Smooth muscle cell (in vitro differentiated cells): ENCODE results near the gene TRMO. TPM values are rescaled to one million over a fixed set of nuclear protein-coding genes. Genes with fewer than 3 reads are reported as not detected.

Experiments
- DNase-seq: peaks from one replicate; lab custom pipeline; 2025; ENCODE audit not compliant: unreplicated experiment; lab: John Stamatoyannopoulos, UW
- H2AFZ ChIP-seq: fragments of 200-600 bp; sonication (generic); 2 replicates; pipeline ENCODE4 v1.6.0; 2016; ENCODE audit warnings: antibody characterized with exemption, low read depth, mild to moderate bottlenecking
- H3F3A ChIP-seq: fragments of 200-600 bp; sonication (generic); 2 replicates; pipeline ENCODE4 v1.6.0; 2017; ENCODE audit warnings: antibody characterized with exemption, low read depth
- H3K27ac ChIP-seq: fragments of 200-600 bp; sonication (generic); 2 replicates; pipeline ENCODE4 v1.5.1; 2016; ENCODE audit warnings: low read depth, mild to moderate bottlenecking
- H3K27me3 ChIP-seq: fragments of 200-600 bp; sonication (generic); 2 replicates; pipeline ENCODE4 v1.6.1; 2016; ENCODE audit warnings: low read depth, mild to moderate bottlenecking
- H3K36me3 ChIP-seq: fragments of 200-600 bp; sonication (generic); 2 replicates; pipeline ENCODE4 v1.5.1; 2016; ENCODE audit warnings: low read depth
- H3K4me1 ChIP-seq: fragments of 200-600 bp; sonication (generic); 2 replicates; pipeline ENCODE4 v1.5.1; 2016; ENCODE audit warnings: low read depth
- H3K4me2 ChIP-seq: fragments of 200-600 bp; sonication (generic); 2 replicates; pipeline ENCODE4 v1.6.0; 2016; ENCODE audit warnings: mild to moderate bottlenecking
- H3K4me3 ChIP-seq: fragments of 200-600 bp; sonication (generic); 2 replicates; pipeline ENCODE4 v1.5.1; 2016; ENCODE audit warnings: mild to moderate bottlenecking
- H3K79me2 ChIP-seq: fragments of 200-600 bp; sonication (generic); 2 replicates; pipeline ENCODE4 v1.6.0; 2016; ENCODE audit warnings: low read depth, mild to moderate bottlenecking
- H3K9ac ChIP-seq: fragments of 200-600 bp; sonication (generic); 2 replicates; pipeline ENCODE4 v1.6.0; 2016; ENCODE audit warnings: low read depth
- H3K9me3 ChIP-seq: fragments of 200-600 bp; sonication (generic); replicated peaks from 2 replicates; pipeline ENCODE4 v1.5.1; 2016; ENCODE audit warnings: low read depth
- H4K20me1 ChIP-seq: fragments of 200-600 bp; sonication (generic); 2 replicates; pipeline ENCODE4 v1.6.0; 2016; ENCODE audit warnings: low read depth
- WGBS: methylation state at CpG from one replicate; pipeline ENCODE4 v1.1.7; 2016; ENCODE audit warnings: low lambda C conversion rate; 5-methylcytosine and 5-hydroxymethylcytosine counted together
- polyA plus RNA-seq: library from polyadenylated mRNA; unstranded; fragments of >200 nt; fragmentation: Nextera tagmentation; extraction: Ambion mirVana; gene quantifications from 2 replicates; pipeline ENCODE4 v1.2.1, GENCODE V29; 2016
- total RNA-seq: library from RNA; depleted of rRNA; stranded (reverse); fragments of >200 nt; gene quantifications from 2 replicates; pipeline ENCODE4 v1.2.3, GENCODE V29; 2014
- TF ChIP-seq, protein P1 (sequence below): fragments of 200-600 bp; sonication (generic); IDR thresholded peaks from 2 replicates; pipeline ENCODE4 v1.5.1; 2017; ENCODE audit warnings: borderline replicate concordance, mild to moderate bottlenecking, antibody characterized with exemption; ENCODE audit not compliant: insufficient read depth, poor library complexity, severe bottlenecking

Gene TRMO
- total and polyA plus RNA-seq, 2 experiments from 2014 or later = 5.8 to 8.1 TPM

DNA sequence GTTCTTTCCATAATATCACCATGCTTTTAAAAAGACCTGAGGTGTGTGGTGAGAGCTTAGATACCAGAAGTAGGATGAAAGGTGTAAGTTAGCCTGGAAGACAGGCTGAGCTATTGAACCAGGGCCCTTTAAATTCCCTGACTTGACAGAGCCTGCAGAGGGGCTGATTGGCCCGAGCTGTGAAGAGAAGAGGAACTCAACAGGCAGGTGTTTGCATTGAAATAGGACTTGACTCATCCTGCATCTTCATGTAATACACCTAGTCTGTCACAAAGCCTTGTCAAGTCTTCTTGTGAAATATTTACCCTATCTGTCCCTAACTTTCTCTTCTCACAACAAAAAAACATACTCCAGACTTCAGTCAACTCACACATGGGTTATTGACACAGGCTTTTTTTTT is 44.2 kb upstream of the TRMO start:
- no peaks in the 10 kb centered on the region for H3K4me1 ChIP-seq

DNA sequence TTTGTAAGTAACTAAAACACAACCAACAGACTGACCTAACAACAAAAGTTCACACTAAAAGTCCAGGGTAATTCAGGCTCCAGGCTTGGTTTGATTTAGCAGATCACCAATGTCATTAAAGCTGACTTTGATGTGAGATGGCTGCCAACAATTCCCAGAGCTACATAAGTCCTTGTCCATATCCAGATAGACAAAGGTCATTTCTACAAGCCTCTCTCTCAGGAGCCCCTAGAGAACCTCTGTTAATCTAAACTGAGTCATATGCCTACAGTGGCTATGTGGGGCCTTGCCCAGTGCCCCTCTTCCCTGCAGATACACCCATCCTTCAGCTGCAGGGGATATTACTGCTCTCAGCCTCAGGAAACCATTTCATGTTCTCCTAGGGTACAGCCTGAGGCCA is 42.6 kb upstream of the TRMO start:
- H3F3A ChIP-seq = no peaks in the 10 kb centered on the region
- TF ChIP-seq, protein P1, sequence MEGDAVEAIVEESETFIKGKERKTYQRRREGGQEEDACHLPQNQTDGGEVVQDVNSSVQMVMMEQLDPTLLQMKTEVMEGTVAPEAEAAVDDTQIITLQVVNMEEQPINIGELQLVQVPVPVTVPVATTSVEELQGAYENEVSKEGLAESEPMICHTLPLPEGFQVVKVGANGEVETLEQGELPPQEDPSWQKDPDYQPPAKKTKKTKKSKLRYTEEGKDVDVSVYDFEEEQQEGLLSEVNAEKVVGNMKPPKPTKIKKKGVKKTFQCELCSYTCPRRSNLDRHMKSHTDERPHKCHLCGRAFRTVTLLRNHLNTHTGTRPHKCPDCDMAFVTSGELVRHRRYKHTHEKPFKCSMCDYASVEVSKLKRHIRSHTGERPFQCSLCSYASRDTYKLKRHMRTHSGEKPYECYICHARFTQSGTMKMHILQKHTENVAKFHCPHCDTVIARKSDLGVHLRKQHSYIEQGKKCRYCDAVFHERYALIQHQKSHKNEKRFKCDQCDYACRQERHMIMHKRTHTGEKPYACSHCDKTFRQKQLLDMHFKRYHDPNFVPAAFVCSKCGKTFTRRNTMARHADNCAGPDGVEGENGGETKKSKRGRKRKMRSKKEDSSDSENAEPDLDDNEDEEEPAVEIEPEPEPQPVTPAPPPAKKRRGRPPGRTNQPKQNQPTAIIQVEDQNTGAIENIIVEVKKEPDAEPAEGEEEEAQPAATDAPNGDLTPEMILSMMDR = no peak
- H3K36me3 ChIP-seq = no peaks in the 10 kb centered on the region
- H4K20me1 ChIP-seq = no peaks in the 10 kb centered on the region
- no peak overlapping the region for H3K9ac ChIP-seq
- H3K4me2 ChIP-seq = no peak overlapping the region
- no peak overlapping the region for H3K27ac ChIP-seq
- no peak overlapping the region for H2AFZ ChIP-seq
- H3K79me2 ChIP-seq = no peaks in the 10 kb centered on the region
- no peaks in the 10 kb centered on the region for H3K9me3 ChIP-seq
- no peaks in the 10 kb centered on the region for H3K4me1 ChIP-seq
- H3K4me3 ChIP-seq = no peak overlapping the region
- DNase-seq = no peak
- H3K27me3 ChIP-seq = peaks cover 27% of the 10 kb centered on the region

More for the DNA sequence above, 44.2 kb upstream of the TRMO start:
- TF ChIP-seq, protein P1 = no peak
- Histone ChIP-seq H3K36me3 (no peaks in the 10 kb centered on the region), H3F3A (no peaks in the 10 kb centered on the region), H3K79me2 (no peaks in the 10 kb centered on the region), H4K20me1 (no peaks in the 10 kb centered on the region), H3K4me2 (no peak overlapping the region), H3K4me3 (no peak overlapping the region), H3K9ac (no peak overlapping the region), H3K9me3 (no peaks in the 10 kb centered on the region), H2AFZ (no peak overlapping the region), H3K27ac (no peak overlapping the region), H3K27me3 (peaks cover 27% of the 10 kb centered on the region)
- DNase-seq = no peak
- WGBS = 26% methylated on average over 1 of the region's 1 CpG

DNA sequence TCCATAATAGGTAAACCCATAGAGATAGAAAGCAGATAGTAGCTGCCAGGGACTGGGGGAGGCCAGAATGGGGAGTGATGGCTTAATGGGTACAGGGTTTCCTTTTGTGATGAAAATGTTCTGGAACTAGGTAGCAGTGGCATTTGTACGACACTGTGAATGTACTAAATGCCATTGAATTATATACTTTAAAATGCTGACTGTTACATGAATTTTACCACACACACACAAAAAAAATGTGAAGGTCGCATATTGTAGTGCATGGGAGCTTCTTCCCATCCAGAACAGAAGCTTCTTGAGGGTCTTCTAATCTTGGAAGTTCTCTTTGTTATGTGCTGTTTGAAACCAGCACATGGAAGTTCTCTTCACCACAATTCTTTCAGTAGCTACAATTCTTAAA is 40.9 kb upstream of the TRMO start:
- Histone ChIP-seq H3K4me3 (no peak overlapping the region), H4K20me1 (no peaks in the 10 kb centered on the region), H3K27me3 (peaks cover 27% of the 10 kb centered on the region), H3K9ac (no peak overlapping the region), H3K4me1 (no peaks in the 10 kb centered on the region), H2AFZ (no peak overlapping the region), H3K4me2 (no peak overlapping the region), H3K27ac (no peak overlapping the region), H3K79me2 (no peaks in the 10 kb centered on the region), H3K36me3 (no peaks in the 10 kb centered on the region), H3K9me3 (no peaks in the 10 kb centered on the region), H3F3A (no peaks in the 10 kb centered on the region)
- DNase-seq = no peak
- TF ChIP-seq, protein P1 = no peak
- WGBS = 74% methylated on average over 2 of the region's 2 CpGs

DNA sequence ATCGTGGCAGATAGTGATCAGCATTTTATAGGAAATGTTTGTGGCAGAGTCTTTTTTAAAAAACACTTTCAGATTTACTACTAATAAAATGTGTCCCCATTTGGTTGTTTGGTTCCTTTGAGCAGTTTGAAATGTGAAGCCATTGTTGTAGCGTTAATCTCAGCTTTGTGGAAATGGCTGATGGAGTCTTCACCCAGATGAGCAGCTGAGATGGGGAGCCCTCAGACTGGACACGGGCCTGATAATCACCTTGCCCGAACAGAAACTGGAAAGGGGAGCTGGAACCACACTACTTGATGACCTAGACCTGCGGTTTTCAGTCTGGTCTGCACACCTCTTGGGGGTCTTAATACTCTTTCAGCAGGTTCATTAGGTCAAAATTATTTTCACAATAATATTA is 40.3 kb upstream of the TRMO start:
- no peaks in the 10 kb centered on the region for H3K36me3 ChIP-seq
- no peaks in the 10 kb centered on the region for H3K79me2 ChIP-seq
- H3K27me3 ChIP-seq = peaks cover 27% of the 10 kb centered on the region
- no peaks in the 10 kb centered on the region for H4K20me1 ChIP-seq
- TF ChIP-seq, protein P1 = no peak
- DNase-seq = no peak
- no peaks in the 10 kb centered on the region for H3K4me1 ChIP-seq
- WGBS = 89% methylated on average over 5 of the region's 5 CpGs
- H2AFZ ChIP-seq = no peak overlapping the region
- no peak overlapping the region for H3K4me2 ChIP-seq
- no peak overlapping the region for H3K4me3 ChIP-seq
- no peaks in the 10 kb centered on the region for H3K9me3 ChIP-seq
- no peak overlapping the region for H3K9ac ChIP-seq
- no peak overlapping the region for H3K27ac ChIP-seq
- no peaks in the 10 kb centered on the region for H3F3A ChIP-seq
